ENCODE results near the gene TMEM72.
A peak's percentile ranks its signal among the peaks of the same experiment; 100 is the strongest.

The TMEM72 gene

GRCh38 chr10:44971935-44972757 lies 61.0 kb downstream of the TMEM72 start:
- H3K9ac ChIP-seq (ENCODE audit: low read depth, low read length) = no peak overlapping the region
- no peak overlapping the region for H3K4me3 ChIP-seq (ENCODE audit: low read depth, low read length)
- no peaks in the 10 kb centered on the region; the same call in 1 of the 2 replicates for H3K36me3 ChIP-seq (ENCODE audit: control insufficient read depth, insufficient read depth, low read length)
- no peak overlapping the region for H3K27ac ChIP-seq (ENCODE audit: low read depth, low read length)
- H3K9me3 ChIP-seq (ENCODE audit: control insufficient read depth, insufficient read depth, low read length) = no peaks in the 10 kb centered on the region
- H3K4me1 ChIP-seq (ENCODE audit: control insufficient read depth, insufficient read depth, low read length) = peaks cover 35% of the 10 kb centered on the region
- no peaks in the 10 kb centered on the region for H3K27me3 ChIP-seq (ENCODE audit: control insufficient read depth, insufficient read depth, low read length)

GRCh38 chr10:44972874-44973306 lies 61.8 kb downstream of the TMEM72 start:
- Histone ChIP-seq H3K27ac (ENCODE audit: low read depth, low read length) (no peak overlapping the region), H3K4me3 (ENCODE audit: low read depth, low read length) (no peak overlapping the region)

GRCh38 chr10:44973323-44974081 lies 62.4 kb downstream of the TMEM72 start:
- H3K27me3 ChIP-seq (ENCODE audit: control insufficient read depth, insufficient read depth, low read length) = no peaks in the 10 kb centered on the region
- no peak overlapping the region for H3K9ac ChIP-seq (ENCODE audit: low read depth, low read length)
- H3K4me3 ChIP-seq (ENCODE audit: low read depth, low read length) = no peak overlapping the region
- no peaks in the 10 kb centered on the region; the same call in 1 of the 2 replicates for H3K36me3 ChIP-seq (ENCODE audit: control insufficient read depth, insufficient read depth, low read length)
- H3K4me1 ChIP-seq (ENCODE audit: control insufficient read depth, insufficient read depth, low read length) = peaks cover 41% of the 10 kb centered on the region
- no peaks in the 10 kb centered on the region for H3K9me3 ChIP-seq (ENCODE audit: control insufficient read depth, insufficient read depth, low read length)
- no peak overlapping the region for H3K27ac ChIP-seq (ENCODE audit: low read depth, low read length)

More at GRCh38 chr10:44972874-44973306, 61.8 kb downstream of the TMEM72 start:
- Histone ChIP-seq H3K36me3 (ENCODE audit: control insufficient read depth, insufficient read depth, low read length) (no peaks in the 10 kb centered on the region; the same call in 1 of the 2 replicates), H3K9ac (ENCODE audit: low read depth, low read length) (no peak overlapping the region), H3K4me1 (ENCODE audit: control insufficient read depth, insufficient read depth, low read length) (peaks cover 35% of the 10 kb centered on the region), H3K27me3 (ENCODE audit: control insufficient read depth, insufficient read depth, low read length) (no peaks in the 10 kb centered on the region), H3K9me3 (ENCODE audit: control insufficient read depth, insufficient read depth, low read length) (no peaks in the 10 kb centered on the region)

- H3K9ac ChIP-seq (ENCODE audit: low read depth, low read length) = peak overlapping the region; percentile 41
These were observed 63.0 kb downstream of the TMEM72 start for GRCh38 chr10:44974082-44974627.

GRCh38 chr10:44974628-44975430 lies 63.7 kb downstream of the TMEM72 start:
- Histone ChIP-seq H3K9me3 (ENCODE audit: control insufficient read depth, insufficient read depth, low read length) (no peaks in the 10 kb centered on the region), H3K9ac (ENCODE audit: low read depth, low read length) (peak overlapping the region; percentile 57), H3K27ac (ENCODE audit: low read depth, low read length) (peak overlapping the region; percentile 62), H3K27me3 (ENCODE audit: control insufficient read depth, insufficient read depth, low read length) (no peaks in the 10 kb centered on the region), H3K4me1 (ENCODE audit: control insufficient read depth, insufficient read depth, low read length) (peaks cover 54% of the 10 kb centered on the region), H3K4me3 (ENCODE audit: low read depth, low read length) (peak overlapping the region; percentile 65), H3K36me3 (ENCODE audit: control insufficient read depth, insufficient read depth, low read length) (no peaks in the 10 kb centered on the region; the same call in 1 of the 2 replicates)

More at GRCh38 chr10:44974082-44974627, 63.0 kb downstream of the TMEM72 start:
- Histone ChIP-seq H3K4me1 (ENCODE audit: control insufficient read depth, insufficient read depth, low read length) (peaks cover 47% of the 10 kb centered on the region), H3K4me3 (ENCODE audit: low read depth, low read length) (peak overlapping the region; percentile 65), H3K27ac (ENCODE audit: low read depth, low read length) (peak overlapping the region; percentile 62), H3K36me3 (ENCODE audit: control insufficient read depth, insufficient read depth, low read length) (no peaks in the 10 kb centered on the region; the same call in 1 of the 2 replicates), H3K27me3 (ENCODE audit: control insufficient read depth, insufficient read depth, low read length) (no peaks in the 10 kb centered on the region), H3K9me3 (ENCODE audit: control insufficient read depth, insufficient read depth, low read length) (no peaks in the 10 kb centered on the region)

DNA sequence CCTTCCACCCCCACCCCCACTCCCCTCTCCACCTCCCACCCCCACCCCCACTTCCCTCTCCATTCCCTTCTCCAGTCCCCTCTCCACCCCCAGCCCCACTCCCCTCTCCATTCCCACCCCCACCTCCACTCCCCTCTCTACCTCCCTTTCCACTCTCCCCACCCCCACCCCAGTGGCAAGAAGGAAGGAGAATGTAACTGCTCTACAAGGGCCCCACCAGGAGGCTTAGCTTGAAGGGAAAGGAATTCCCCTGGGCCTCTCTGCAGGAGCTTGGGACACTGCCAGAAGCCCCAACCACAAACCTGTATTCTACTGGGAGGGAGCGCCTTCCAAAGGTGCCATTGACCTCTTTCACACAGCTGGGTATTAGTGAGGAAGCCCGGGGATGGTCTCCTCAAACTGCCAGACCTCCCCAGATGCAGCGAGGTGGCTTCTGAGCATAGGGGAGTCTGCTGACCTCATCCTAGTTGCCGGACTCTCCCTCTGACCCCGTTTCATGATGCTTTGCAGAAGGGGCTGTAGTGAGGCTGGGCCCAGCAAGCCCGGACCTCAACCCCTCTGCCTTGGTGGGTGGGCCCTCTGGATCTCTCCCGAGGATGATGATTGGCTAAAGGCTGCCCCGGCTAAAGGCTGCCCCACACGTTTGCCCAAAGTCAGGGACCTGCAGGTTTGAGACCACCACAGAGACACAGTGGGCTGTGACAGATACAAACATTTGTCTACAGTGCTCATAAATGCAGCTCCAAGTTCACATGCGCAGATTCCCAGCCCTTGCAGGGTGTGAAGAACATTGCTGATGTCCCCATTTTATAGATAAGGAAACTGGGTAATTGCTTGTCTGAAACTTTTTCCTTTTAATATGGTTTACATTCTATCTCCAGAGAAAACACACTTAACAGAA lies 64.5 kb downstream of the TMEM72 start:
- Histone ChIP-seq H3K4me3 (ENCODE audit: low read depth, low read length) (peak overlapping the region; percentile 65), H3K9ac (ENCODE audit: low read depth, low read length) (no peak overlapping the region), H3K27ac (ENCODE audit: low read depth, low read length) (peak overlapping the region; percentile 9), H3K9me3 (ENCODE audit: control insufficient read depth, insufficient read depth, low read length) (no peaks in the 10 kb centered on the region), H3K4me1 (ENCODE audit: control insufficient read depth, insufficient read depth, low read length) (peaks cover 63% of the 10 kb centered on the region), H3K27me3 (ENCODE audit: control insufficient read depth, insufficient read depth, low read length) (0 out of 2 replicates have a peak, but pooled peaks cover 2% of the 10 kb centered on the region), H3K36me3 (ENCODE audit: control insufficient read depth, insufficient read depth, low read length) (no peaks in the 10 kb centered on the region; the same call in 1 of the 2 replicates)

DNA sequence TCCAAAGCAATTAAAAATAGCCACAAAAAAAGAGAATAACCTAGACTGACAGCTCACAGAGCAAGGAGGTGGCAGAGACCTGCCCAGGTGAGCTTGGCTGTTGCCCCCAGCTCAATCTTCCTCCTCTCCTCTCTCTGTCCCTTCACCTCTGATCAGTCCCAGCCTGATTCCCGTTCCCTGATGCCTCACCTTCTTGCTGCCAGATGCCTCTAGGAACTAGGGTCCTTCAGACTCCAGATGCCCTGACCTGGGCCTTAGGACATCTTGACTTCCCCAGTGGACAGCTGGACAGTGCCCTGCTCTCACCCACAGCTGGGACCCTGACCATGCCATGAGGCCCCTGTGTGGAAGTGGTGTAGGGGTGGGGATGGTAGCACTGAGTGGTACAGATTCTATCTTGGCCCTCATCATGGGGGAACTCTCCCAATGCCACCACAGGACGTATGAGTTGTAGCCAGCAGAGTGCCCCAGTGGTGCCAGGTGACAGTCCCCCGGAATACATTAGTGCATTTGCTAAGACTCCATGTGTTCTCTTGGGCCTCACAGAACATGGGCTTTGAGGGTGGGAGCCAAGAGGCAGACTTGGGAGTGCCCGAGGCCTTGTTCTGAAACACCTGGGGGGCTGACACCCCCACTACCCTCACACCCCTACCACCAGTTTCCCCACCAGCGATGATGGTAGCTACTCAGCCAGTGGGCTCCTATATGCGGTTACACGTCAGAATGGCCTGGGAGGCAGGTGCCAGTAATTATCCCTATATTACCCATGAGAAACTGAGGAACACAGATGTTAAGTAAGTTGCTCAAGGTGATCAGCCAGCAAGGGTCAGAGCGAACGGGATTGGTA lies 65.4 kb downstream of the TMEM72 start:
- no peaks in the 10 kb centered on the region for H3K9me3 ChIP-seq (ENCODE audit: control insufficient read depth, insufficient read depth, low read length)
- no peak overlapping the region for H3K27ac ChIP-seq (ENCODE audit: low read depth, low read length)
- no peak overlapping the region for H3K4me3 ChIP-seq (ENCODE audit: low read depth, low read length)
- peaks cover 68% of the 10 kb centered on the region for H3K4me1 ChIP-seq (ENCODE audit: control insufficient read depth, insufficient read depth, low read length)
- 0 out of 2 replicates have a peak, but pooled peaks cover 3% of the 10 kb centered on the region for H3K27me3 ChIP-seq (ENCODE audit: control insufficient read depth, insufficient read depth, low read length)
- no peaks in the 10 kb centered on the region; the same call in 1 of the 2 replicates for H3K36me3 ChIP-seq (ENCODE audit: control insufficient read depth, insufficient read depth, low read length)
- H3K9ac ChIP-seq (ENCODE audit: low read depth, low read length) = no peak overlapping the region

DNA sequence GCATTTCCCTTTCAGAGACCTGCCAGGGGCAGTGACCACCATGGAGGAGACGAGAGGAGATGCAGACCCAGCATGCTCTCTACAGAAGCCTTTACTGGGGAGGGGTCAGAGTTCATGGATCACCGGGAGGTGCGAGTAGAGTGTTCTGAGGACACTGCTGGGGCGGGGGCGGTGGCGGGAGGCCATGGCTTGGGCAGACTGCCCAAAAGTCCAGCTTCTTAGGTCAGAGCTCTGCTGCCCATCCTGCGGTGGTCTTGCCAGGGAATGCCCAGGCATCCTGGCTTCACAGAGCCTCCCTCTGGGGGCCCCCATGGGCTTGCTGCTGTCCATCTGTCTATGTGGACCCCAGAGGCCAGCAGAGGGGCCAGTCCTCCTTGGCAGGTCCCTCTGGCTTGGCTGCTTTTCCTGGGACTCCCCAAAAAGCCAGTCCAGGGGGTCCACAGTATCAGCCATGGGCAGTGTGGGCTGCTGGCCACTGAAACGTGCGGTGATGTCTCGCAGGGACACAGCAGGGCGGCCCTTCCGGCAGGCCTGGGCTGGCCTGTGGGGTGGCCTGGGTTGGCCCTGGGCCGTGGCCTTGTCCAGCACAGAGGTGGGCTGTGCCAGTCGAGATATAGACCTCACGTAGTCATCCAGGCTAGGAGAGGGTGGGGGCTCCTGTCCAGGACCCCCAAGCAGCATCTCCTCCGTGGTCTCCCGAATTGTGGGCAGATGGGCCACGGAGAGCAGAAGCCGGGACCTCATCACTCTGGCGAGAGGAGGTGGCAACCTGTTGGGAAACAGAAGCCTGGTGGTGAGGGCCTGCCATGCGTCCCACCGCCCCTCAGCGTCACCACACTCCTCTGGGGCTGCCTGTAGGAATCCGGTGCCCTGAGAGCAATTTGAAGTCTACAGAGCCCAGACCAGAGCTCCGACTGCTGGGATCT lies 66.4 kb downstream of the TMEM72 start:
- no peak overlapping the region for H3K4me3 ChIP-seq (ENCODE audit: low read depth, low read length)
- no peak overlapping the region for H3K9ac ChIP-seq (ENCODE audit: low read depth, low read length)
- H3K36me3 ChIP-seq (ENCODE audit: control insufficient read depth, insufficient read depth, low read length) = no peaks in the 10 kb centered on the region
- H3K27ac ChIP-seq (ENCODE audit: low read depth, low read length) = no peak overlapping the region
- H3K9me3 ChIP-seq (ENCODE audit: control insufficient read depth, insufficient read depth, low read length) = no peaks in the 10 kb centered on the region
- 0 out of 2 replicates have a peak, but pooled peaks cover 3% of the 10 kb centered on the region for H3K27me3 ChIP-seq (ENCODE audit: control insufficient read depth, insufficient read depth, low read length)
- H3K4me1 ChIP-seq (ENCODE audit: control insufficient read depth, insufficient read depth, low read length) = peaks cover 68% of the 10 kb centered on the region

All from HUES48 (cell line).